GM20000 (cell line): ENCODE measurements around the gene CDC42BPA.

Experiments used
- DNase-seq: peaks from one replicate; pipeline ENCODE4 v3.0.0; 2012; ENCODE audit warnings: low spot score
- CTCF ChIP-seq: IDR thresholded peaks from 2 replicates; pipeline ENCODE4 v1.5.1; 2012; ENCODE audit warnings: mild to moderate bottlenecking, control low read depth; ENCODE audit errors: extremely low read depth, missing control alignments

CDC42BPA gene

DNA sequence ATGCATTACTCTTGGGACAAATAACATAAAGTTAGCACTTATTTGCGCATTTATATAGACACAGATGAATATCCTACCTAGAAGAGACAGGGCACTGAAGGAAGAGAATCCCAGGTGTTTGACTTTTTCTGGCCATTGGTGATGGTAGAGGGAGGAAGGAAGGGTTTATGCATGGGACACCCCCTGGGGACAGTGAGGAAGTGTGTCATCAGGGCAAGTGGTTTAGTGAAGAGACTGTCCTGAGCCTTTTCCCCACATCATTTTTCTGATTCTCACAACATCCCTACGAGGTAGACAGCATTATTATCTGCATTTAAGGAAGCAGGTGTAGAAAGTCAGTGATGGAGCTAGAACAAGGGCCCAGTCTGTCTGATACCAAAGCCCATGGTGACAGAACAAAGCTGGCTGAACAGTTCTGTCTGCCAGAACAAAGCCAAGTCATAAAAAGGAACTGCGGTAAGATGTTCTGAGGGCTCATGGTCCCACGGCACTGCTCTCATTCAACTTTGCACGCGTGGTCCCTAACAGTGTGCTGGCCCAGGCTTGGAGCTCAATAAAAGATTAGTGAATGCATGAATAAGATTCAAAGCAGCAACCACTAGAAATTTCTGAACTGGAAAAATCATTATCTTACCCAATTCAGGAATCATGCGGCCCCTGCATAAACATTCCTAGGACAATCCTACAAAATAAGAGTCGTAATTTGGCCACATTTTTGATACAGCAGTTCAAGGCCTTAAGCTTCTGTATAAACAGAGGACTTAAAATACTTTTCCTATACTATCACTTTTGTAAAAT is 12.2 kb upstream of the CDC42BPA start:
- TF ChIP-seq CTCF = no peak
- no peak for DNase-seq

- no peak for TF ChIP-seq CTCF
- DNase-seq = no peak
These were observed 10.2 kb upstream of the CDC42BPA start for GRCh38 chr1:227328405-227329019.

GRCh38 chr1:227325156-227325555 is 6.9 kb upstream of the CDC42BPA start:
- no peak for DNase-seq
- no peak for TF ChIP-seq CTCF

DNA sequence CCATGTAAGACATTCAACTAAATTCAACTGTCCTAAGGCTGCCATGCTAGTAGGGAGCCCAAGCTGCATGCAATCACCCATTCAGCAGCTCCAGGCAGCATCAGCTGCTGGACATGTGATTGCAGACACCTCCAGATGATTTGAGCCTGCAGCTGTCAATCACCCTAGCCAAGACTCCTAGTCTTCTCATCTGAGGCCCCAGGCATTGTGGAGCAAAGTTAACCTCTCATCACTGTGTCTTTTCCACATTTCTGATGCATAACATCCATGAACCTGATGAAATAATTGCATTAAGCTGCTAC is 5.6 kb upstream of the CDC42BPA start:
- TF ChIP-seq CTCF = no peak

GRCh38 chr1:227323171-227323966 is 5.1 kb upstream of the CDC42BPA start:
- TF ChIP-seq CTCF = no peak
- DNase-seq = no peak

More for the DNA sequence above, 5.6 kb upstream of the CDC42BPA start:
- no peak for DNase-seq

- TF ChIP-seq CTCF = no peak
- no peak for DNase-seq
These were observed 4.1 kb upstream of the CDC42BPA start for GRCh38 chr1:227322376-227322775.

DNA sequence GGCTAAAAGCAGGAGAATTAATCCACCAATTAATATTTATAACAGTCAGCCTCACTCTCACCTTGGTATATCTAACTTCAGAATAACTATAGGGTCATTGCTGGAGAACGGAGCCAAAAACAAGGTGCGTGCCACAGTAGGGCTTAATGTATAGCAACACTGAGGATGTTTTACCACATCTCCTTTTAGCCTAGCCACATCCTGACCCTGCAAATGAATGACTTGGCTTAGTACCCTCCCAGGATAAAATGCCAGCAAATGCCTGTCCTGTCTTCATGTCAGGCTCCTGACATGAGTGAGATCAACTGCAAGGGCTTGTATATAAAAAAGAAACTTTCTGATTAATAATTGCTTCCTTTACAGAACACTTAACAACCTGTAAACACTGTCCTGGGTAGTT is 2.7 kb upstream of the CDC42BPA start:
- no peak for DNase-seq
- TF ChIP-seq CTCF = no peak
